RWPE2 (cell line): Measurements from ENCODE around the gene SLC25A48.
A peak's percentile ranks its signal among the peaks of the same experiment; 100 is the strongest.

Experiments
- ATAC-seq: fragments of 200-7000 bp; cut with Tn5 transposase; 3 replicates; pipeline ENCODE4 v1.9.1; 2021; ENCODE audit warnings: low read depth
- DNase-seq: peaks from one replicate; pipeline ENCODE4 v3.0.0-alpha.2; 2020; ENCODE audit warnings: low spot score
- H3K27ac ChIP-seq: fragments of 450-650 bp; 2 replicates; pipeline ENCODE4 v1.5.1; 2017; ENCODE audit warnings: mild to moderate bottlenecking; ENCODE audit not compliant: poor library complexity, severe bottlenecking
- H3K27me3 ChIP-seq: fragments of 250-450 bp; sonication (Bioruptor Pico); 2 replicates; pipeline ENCODE4 v1.5.1; 2021; ENCODE audit warnings: mild to moderate bottlenecking, moderate library complexity; ENCODE audit not compliant: insufficient read depth, poor library complexity, severe bottlenecking
- H3K36me3 ChIP-seq: fragments of 250-450 bp; sonication (Bioruptor Pico); 2 replicates; pipeline ENCODE4 v1.5.1; 2020; ENCODE audit warnings: low read depth, mild to moderate bottlenecking, moderate library complexity
- H3K4me1 ChIP-seq: fragments of 250-450 bp; sonication (Bioruptor Pico); 2 replicates; pipeline ENCODE4 v1.5.1; 2021; ENCODE audit warnings: mild to moderate bottlenecking, moderate library complexity; ENCODE audit not compliant: insufficient read depth, poor library complexity, severe bottlenecking
- H3K4me3 ChIP-seq: fragments of 250-450 bp; sonication (Bioruptor Pico); 2 replicates; pipeline ENCODE4 v1.5.1; 2021; ENCODE audit warnings: mild to moderate bottlenecking, moderate library complexity; ENCODE audit not compliant: severe bottlenecking
- H3K9me3 ChIP-seq: fragments of 250-450 bp; sonication (Bioruptor Pico); 2 replicates; pipeline ENCODE4 v1.5.1; 2021; ENCODE audit warnings: mild to moderate bottlenecking, moderate library complexity; ENCODE audit not compliant: severe bottlenecking
- CTCF ChIP-seq: fragments of 450-650 bp; IDR thresholded peaks from one replicate; pipeline ENCODE4 v1.5.1; 2017; ENCODE audit warnings: mild to moderate bottlenecking, moderate library complexity; ENCODE audit not compliant: poor library complexity, severe bottlenecking

The SLC25A48 gene

GRCh38 chr5:135875567-135875966 lies 41.1 kb downstream of the SLC25A48 start:
- H3K27ac ChIP-seq, result no peak overlapping the region
- H3K4me3 ChIP-seq, result no peak overlapping the region
- ATAC-seq (no peak), DNase-seq (no peak)
- no peaks in the 10 kb centered on the region for H3K9me3 ChIP-seq
- H3K36me3 ChIP-seq, result no peaks in the 10 kb centered on the region
- no peak for TF ChIP-seq CTCF
- no peaks in the 10 kb centered on the region for H3K4me1 ChIP-seq
- H3K27me3 ChIP-seq, result no peaks in the 10 kb centered on the region

GRCh38 chr5:135876146-135876545 lies 41.7 kb downstream of the SLC25A48 start:
- no peak overlapping the region for H3K4me3 ChIP-seq
- H3K27ac ChIP-seq, result no peak overlapping the region
- TF ChIP-seq CTCF, result no peak
- DNase-seq (no peak), ATAC-seq (no peak)
- H3K4me1 ChIP-seq, result no peaks in the 10 kb centered on the region
- peaks cover under 1% of the 10 kb centered on the region for H3K27me3 ChIP-seq
- no peaks in the 10 kb centered on the region for H3K9me3 ChIP-seq
- H3K36me3 ChIP-seq, result no peaks in the 10 kb centered on the region

- no peaks in the 10 kb centered on the region for H3K4me1 ChIP-seq
- TF ChIP-seq CTCF, result no peak
- DNase-seq (no peak), ATAC-seq (no peak)
- H3K36me3 ChIP-seq, result no peaks in the 10 kb centered on the region
- H3K27me3 ChIP-seq, result peaks cover 8% of the 10 kb centered on the region
- H3K27ac ChIP-seq, result no peak overlapping the region
- H3K9me3 ChIP-seq, result no peaks in the 10 kb centered on the region
- no peak overlapping the region for H3K4me3 ChIP-seq
These were observed 43.2 kb downstream of the SLC25A48 start for GRCh38 chr5:135877570-135878155.

GRCh38 chr5:135878156-135878620 lies 43.7 kb downstream of the SLC25A48 start:
- H3K27me3 ChIP-seq, result peaks cover 8% of the 10 kb centered on the region
- DNase-seq (no peak), ATAC-seq (peak; percentile 28; the same call in 1 of the 3 replicates)
- no peak overlapping the region for H3K4me3 ChIP-seq
- H3K9me3 ChIP-seq, result no peaks in the 10 kb centered on the region
- TF ChIP-seq CTCF, result no peak
- no peak overlapping the region for H3K27ac ChIP-seq
- H3K4me1 ChIP-seq, result no peaks in the 10 kb centered on the region
- H3K36me3 ChIP-seq, result no peaks in the 10 kb centered on the region

- no peak for DNase-seq
- H3K4me1 ChIP-seq, result no peaks in the 10 kb centered on the region
- no peak for TF ChIP-seq CTCF
- H3K27me3 ChIP-seq, result peaks cover 8% of the 10 kb centered on the region
- H3K27ac ChIP-seq, result no peak overlapping the region
- no peaks in the 10 kb centered on the region for H3K36me3 ChIP-seq
- no peak overlapping the region for H3K4me3 ChIP-seq
- ATAC-seq, result no peak
- H3K9me3 ChIP-seq, result no peaks in the 10 kb centered on the region
These were observed 45.1 kb downstream of the SLC25A48 start for GRCh38 chr5:135879591-135879990.
